Lung (tissue), 12 donors: ENCODE results near the gene SYNC. TPM values are rescaled to one million over a fixed set of nuclear protein-coding genes. Genes with fewer than 3 reads are reported as not detected.
"Not testable (repeated sequence)": the region's sequence is repeated elsewhere in the genome, so short reads cannot be mapped to it uniquely, and the experiment has no call there.

ENCODE experiments used
- ATAC-seq: fragments of 200-7000 bp; cut with Tn5 transposase; one replicate; pipeline ENCODE4 v1.9.1; 2020; ENCODE audit warnings: moderate number of reproducible peaks; ENCODE audit not compliant: insufficient read depth, low FRiP score
- DNase-seq, 3 donors: peaks; one replicate each; pipeline ENCODE4 v3.0.0-alpha.2; 2013 to 2017
- H3K27ac ChIP-seq, 2 donors: one replicate each; pipeline ENCODE4 v1.5.1; 2013; ENCODE audit warnings: mild to moderate bottlenecking in 2 of 2, moderate library complexity in 2 of 2, control low read depth in 1 of 2, inconsistent platforms in 1 of 2, low read depth in 1 of 2, low read length in 1 of 2
- H3K27me3 ChIP-seq, 3 donors: one replicate each; pipeline ENCODE4 v1.5.1; 2013; ENCODE audit warnings: low read length in 2 of 3; ENCODE audit not compliant: control insufficient read depth in 3 of 3, insufficient read depth in 3 of 3
- H3K36me3 ChIP-seq, 4 donors: one replicate each; pipeline ENCODE4 v1.5.1; 2013; ENCODE audit warnings: low read length in 4 of 4, mild to moderate bottlenecking in 1 of 4, moderate library complexity in 1 of 4; ENCODE audit not compliant: control insufficient read depth in 4 of 4, insufficient read depth in 4 of 4
- H3K4me1 ChIP-seq, 5 donors: one replicate each; pipeline ENCODE4 v1.5.1; 2013; ENCODE audit warnings: low read length in 5 of 5, mild to moderate bottlenecking in 2 of 5, moderate library complexity in 1 of 5; ENCODE audit not compliant: control insufficient read depth in 5 of 5, insufficient read depth in 5 of 5
- H3K4me3 ChIP-seq: one replicate; pipeline ENCODE4 v1.5.1; 2013; ENCODE audit warnings: mild to moderate bottlenecking, control low read depth, moderate library complexity
- H3K9ac ChIP-seq, 2 donors: one replicate each; pipeline ENCODE4 v1.5.1; 2013; ENCODE audit warnings: low read length in 2 of 2, control low read depth in 1 of 2; ENCODE audit not compliant: insufficient read depth in 1 of 2
- H3K9me3 ChIP-seq, 4 donors: one replicate each; pipeline ENCODE4 v1.5.1; 2013; ENCODE audit warnings: low read length in 3 of 4, mild to moderate bottlenecking in 1 of 4, moderate library complexity in 1 of 4; ENCODE audit not compliant: control insufficient read depth in 4 of 4, insufficient read depth in 3 of 4
- CTCF ChIP-seq: IDR thresholded peaks from 2 replicates; pipeline ENCODE4 v1.5.1; 2012; ENCODE audit warnings: mild to moderate bottlenecking; ENCODE audit errors: control extremely low read depth, extremely low read depth
- WGBS, 2 donors: extraction: QIAGEN DNeasy Blood & Tissue Kit; methylation state at CpG; one replicate each; pipeline ENCODE4 v1.1.7; 2013; 5-methylcytosine and 5-hydroxymethylcytosine counted together
- polyA plus RNA-seq, 2 donors: library from polyadenylated mRNA; stranded (reverse); fragments of 200-250 nt; gene quantifications; one replicate each; pipeline ENCODE4 v1.2.1, GENCODE V29; 2013
- total RNA-seq, 2 donors: library from RNA; depleted of rRNA in 1 of 2; stranded (reverse); fragments of >200 nt in 1 of 2; gene quantifications; one replicate each; pipeline ENCODE4 v1.2.1, GENCODE V29; 2014 to 2021
- donor health status: control.
- donor health status: control.
- donor health status: Bipolar disorder and iron deficiency.
- donor health status: healthy.
- donor health status: DM: yes; HTN: yes; CAD: no.

Gene SYNC
- total and polyA plus RNA-seq, 4 donors: 2.0 to 15.4 (median 5.7) TPM

DNA sequence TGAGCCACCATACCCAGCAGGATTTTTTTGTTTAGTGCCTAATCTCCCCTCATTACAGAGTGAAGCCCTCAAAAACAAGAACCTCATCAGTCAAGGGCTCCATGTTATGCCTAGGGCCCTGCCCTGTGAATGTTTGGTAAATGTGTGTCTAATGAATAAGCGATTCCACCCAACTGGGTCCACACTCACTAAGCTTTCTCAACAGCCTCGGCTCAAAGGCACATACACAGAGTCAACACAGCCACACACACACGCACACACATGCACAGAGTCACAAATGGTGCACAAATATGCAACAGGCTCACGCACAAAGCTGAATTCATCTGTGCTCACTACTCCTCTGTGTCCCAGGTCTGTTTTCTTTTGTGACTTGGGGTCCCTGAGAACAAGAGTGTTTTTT lies 11.7 kb upstream of the SYNC start:
- Histone ChIP-seq H3K27ac (no peak overlapping the region), H3K9me3 (no peaks in the 10 kb centered on the region), H3K27me3 (no peaks in the 10 kb centered on the region), H3K4me3 (no peak overlapping the region), H3K9ac (no peak overlapping the region), H3K36me3 (no peaks in the 10 kb centered on the region), H3K4me1 (peaks cover 0 to 8% (median 2%) of the 10 kb centered on the region in 5 donors)
- TF ChIP-seq CTCF: no peak
- ATAC-seq (no peak), DNase-seq (peak in 2 of 3 donors; percentile 38 to 57)
- 76 to 88% methylated on average over 4 of the region's 4 CpGs for WGBS, 2 donors

DNA sequence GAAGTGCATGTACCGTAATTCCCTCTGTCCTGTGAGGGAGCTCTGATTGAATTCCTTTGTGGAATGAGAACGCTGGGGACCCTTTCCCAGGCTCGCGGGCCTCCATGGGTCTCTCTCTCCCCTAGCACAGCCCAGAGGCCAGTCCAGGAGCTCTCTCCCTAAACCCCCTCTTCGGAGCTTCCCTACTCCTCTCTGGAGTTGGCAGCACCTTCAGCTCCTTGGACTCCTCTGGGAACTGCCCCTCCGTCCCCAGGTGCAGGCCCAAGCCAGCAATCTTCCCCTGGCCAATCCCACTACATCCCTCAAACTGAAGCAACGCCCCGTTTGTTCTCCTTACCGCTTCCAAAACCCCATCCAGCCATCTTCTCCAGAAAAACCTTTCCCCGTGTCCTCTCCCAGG lies 10.5 kb upstream of the SYNC start:
- Histone ChIP-seq H3K4me3 (no peak overlapping the region), H3K27me3 (no peaks in the 10 kb centered on the region), H3K9me3 (no peaks in the 10 kb centered on the region), H3K36me3 (no peaks in the 10 kb centered on the region), H3K9ac (no peak overlapping the region), H3K27ac (no peak overlapping the region), H3K4me1 (peaks cover 0 to 8% (median 2%) of the 10 kb centered on the region in 5 donors)
- 93 to 94% methylated on average over 10 of the region's 10 CpGs for WGBS, 2 donors
- no peak for TF ChIP-seq CTCF
- DNase-seq (no peak), ATAC-seq (no peak)

DNA sequence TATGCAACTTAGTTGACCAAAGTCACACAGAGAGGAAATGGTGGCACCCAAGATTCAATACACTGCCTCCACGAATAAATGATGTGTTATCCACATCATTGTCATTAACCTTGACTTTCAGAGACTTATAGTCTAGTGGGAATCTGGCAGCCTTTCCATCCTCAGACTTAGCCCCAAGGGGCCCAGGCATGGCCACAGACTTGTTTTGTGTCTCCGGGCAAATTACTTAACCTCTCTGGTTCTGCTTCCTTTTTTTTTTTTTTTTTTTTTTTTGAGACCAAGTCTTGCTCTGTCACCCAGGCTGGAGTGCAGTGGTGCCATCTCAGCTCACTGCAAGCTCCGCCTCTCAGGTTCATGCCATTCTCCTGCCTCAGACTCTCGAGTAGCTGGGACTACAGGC lies 8.7 kb upstream of the SYNC start:
- not testable (repeated sequence) for ATAC-seq, H3K9me3 ChIP-seq, H3K36me3 ChIP-seq, H3K9ac ChIP-seq, DNase-seq, H3K27ac ChIP-seq, H3K4me3 ChIP-seq, H3K27me3 ChIP-seq, H3K4me1 ChIP-seq
- 61 to 72% methylated on average over 4 of the region's 4 CpGs for WGBS, 2 donors

DNA sequence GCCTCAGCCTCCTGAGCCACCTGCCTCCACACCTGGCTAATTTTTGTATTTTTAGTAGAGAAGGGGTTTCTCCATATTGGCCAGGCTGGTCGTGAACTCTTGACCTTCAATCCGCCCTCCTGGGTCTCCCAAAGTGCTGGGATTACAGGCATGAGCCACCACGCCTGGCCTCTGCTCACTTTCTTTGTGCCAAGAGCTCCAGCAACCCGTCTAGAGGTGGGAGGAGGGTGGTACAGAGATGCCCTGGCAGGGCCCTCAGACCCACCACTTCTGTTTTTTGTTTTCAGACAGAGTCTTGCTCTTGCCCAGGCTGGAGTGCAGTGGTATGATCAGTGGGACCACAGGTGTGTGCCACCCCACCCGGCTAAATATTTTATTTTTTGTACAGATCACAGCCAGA lies 6.9 kb upstream of the SYNC start:
- no peak for ATAC-seq
- no peaks in the 10 kb centered on the region for H3K9me3 ChIP-seq
- H3K27ac ChIP-seq: no peak overlapping the region
- H3K4me3 ChIP-seq: no peak overlapping the region
- no peak for TF ChIP-seq CTCF
- no peak overlapping the region for H3K9ac ChIP-seq
- no peak for DNase-seq
- no peaks in the 10 kb centered on the region for H3K36me3 ChIP-seq
- WGBS, 2 donors: 60 to 83% methylated on average over 5 of the region's 5 CpGs
- H3K27me3 ChIP-seq: no peaks in the 10 kb centered on the region
- H3K4me1 ChIP-seq: peaks cover 0 to 7% (median 0%) of the 10 kb centered on the region in 5 donors
